Skin of body (tissue), 2 donors: ENCODE results near the gene TMPRSS9. TPM values are rescaled to one million over a fixed set of nuclear protein-coding genes. Genes with fewer than 3 reads are reported as not detected.

Experiments used
- DNase-seq: peaks from one replicate; lab custom pipeline; 2025; lab: John Stamatoyannopoulos, UW
- total RNA-seq: library from RNA; depleted of rRNA; stranded (reverse); fragments of >200 nt; gene quantifications from one replicate; pipeline ENCODE4 v1.2.3, GENCODE V29; 2014

Gene TMPRSS9
- total RNA-seq, result 0.20 TPM

DNA sequence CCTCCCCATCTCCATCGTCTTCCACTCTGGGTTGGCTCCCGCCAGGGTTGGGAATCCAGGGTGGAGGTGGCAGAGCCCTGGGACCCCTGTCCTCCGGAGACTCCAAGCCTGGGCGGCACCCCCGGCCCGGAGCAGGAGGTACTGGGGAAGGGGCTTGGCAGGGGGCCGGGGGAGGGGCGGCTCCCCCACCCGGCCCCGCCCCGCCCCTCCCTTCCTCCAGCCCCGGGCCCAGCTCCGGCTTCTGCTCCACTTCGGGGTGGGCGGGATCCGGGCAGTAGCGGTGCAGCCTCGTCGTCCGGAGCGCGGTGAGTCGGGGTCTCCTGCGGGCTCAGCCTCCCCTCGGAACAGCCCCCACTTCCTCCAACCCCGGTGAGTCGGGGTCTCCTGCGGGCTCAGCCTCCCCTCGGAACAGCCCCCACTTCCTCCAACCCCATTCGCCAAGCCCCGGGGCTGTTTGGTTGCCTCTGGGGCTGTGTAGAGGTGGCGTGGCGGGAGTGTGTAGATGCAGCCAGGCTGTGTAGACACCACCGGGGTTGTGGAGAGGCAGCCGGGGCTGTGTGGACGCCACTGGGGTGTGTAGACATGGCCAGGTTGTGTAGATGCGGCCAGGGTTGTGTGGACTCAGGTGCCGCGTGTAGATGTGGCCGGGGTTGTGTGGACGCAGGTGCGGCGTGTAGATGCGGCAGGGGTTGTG, at the start of gene TMPRSS9:
Gene TMPRSS9 (plus strand): TSS at position 274 of the 694 bp plus-strand sequence. CDS start 29,521 bp downstream, outside the sequence.
- no peak for DNase-seq

DNA sequence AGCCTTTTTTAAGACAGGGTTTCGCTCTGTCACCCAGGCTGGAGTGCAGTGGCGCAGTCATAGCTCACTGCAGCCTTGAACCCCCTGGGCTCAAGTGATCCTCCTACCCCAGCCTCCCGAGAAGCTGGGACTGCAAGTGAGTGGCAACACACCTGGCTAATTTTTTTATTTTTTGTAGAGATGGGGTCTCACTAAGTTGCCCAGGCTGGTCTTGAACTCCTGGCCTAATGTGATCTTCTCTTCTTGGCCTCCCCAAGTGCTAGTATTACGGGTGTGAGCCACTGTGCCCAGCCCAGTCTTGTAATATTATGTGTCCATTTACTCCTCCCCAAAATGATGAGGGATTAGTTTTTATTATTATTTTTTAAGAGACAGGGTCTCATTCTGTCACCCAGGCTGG, 49.0 kb upstream of the TMPRSS9 start:
- no peak for DNase-seq

DNA sequence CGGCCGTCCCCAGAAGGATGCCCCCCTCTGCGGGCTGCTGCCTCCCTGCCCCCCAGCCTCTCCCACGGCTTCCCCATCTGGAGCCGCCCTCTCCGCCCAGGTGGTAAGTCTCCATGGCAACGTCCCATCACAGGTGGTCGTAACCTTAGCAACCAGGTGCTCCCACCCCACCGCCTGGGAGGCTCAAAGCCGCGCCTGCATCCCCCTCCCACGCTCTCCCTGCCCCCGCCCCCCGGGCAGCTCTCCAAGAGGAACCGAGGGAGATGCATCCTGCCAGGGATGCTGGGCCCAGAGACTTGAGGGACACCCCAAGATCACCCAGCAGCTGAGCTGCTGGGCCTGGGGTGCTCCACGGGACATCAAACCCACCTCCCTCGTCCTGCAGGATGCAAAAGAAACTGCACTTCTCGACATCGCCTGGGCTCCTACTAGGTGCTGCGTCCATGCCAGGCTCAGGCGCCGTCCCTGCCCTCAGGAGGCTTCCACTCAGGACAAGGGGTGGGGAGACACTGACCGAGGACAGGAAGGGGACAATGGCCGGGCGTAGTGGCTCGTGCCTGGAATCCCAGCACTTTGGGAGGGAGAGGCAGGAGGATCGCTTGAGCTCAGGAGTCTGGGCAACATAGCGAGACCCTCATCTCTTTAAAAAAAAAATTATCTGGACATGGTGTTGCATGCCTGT, 47.1 kb upstream of the TMPRSS9 start:
- DNase-seq, result no peak

DNA sequence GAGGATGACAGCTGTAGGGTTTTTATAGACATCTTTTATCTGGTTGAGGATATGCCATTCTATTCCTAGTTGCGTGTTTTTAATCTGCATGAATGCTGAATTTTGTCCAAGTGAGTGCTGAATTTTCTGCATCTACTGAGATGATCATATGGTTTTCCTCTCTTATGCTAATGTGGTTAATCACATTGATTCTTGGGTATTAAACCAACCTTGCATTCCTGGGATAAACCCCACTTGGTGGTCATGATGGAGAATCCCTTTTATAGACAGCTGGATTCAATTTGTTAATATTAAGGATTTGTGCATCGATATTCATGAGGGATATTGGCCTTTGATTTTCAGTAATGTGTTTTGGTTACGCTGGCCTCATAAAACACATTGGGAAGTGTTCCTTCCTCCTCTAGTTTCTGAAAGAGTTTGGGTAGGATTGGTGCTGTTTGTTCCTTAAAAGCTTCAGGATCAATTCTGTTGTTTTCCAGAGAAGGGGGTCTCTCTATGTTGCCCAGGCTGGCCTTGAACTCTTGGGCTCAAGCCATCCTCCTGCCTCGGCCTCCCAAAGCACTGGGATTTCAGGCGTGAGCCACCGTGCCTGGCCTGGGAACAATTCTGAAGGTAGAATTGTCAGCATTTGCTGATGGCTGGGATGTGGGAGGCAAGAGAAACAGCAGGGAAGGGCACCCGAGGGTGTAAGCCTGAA, 44.8 kb upstream of the TMPRSS9 start:
- no peak for DNase-seq

DNA sequence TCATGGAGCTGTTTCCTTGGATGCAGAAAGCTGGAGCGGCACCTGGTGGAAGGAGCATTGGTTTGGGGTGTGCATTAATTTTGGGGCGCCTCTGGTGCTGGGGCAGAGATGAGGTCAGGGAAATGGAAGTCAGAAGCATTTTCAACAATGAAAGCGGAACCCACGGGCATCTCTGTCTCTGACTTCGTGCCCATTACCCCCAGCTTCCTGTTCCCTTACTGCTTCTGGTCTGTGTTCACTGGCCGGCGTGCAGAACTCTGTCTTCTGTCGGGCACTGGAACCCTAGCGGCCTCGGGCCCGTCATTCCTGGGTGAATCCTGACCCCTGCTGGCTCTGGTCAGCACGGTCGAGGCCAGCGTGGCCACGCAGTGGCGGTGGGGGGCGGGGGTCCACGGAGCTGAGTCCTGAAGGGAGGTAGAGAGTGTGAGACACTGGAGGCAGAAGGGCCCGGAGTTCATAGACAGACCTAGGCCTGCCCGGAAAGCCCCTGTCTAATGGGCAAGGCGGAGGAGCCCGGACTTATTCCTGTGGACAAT, 44.2 kb upstream of the TMPRSS9 start:
- DNase-seq, result no peak

DNA sequence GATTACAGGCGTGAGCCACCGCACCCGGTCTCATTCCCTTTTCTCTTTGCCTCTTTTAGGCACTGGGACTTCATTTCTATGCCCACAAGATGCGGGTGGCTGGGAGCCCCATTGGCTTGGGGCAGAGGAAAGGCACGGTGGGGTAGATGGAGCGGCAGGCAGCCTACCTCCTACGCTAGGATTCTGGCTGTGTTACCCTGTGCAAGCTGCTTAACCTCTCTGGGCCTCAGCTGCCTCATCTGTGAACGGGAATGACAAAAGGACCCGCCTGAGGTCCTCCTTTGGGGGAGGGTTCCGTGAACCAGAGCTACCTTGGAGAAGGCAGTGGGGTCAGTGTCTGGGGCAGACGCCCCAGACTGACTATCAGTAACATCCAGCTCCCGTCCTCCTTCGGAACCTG, 42.8 kb upstream of the TMPRSS9 start:
- no peak for DNase-seq

DNA sequence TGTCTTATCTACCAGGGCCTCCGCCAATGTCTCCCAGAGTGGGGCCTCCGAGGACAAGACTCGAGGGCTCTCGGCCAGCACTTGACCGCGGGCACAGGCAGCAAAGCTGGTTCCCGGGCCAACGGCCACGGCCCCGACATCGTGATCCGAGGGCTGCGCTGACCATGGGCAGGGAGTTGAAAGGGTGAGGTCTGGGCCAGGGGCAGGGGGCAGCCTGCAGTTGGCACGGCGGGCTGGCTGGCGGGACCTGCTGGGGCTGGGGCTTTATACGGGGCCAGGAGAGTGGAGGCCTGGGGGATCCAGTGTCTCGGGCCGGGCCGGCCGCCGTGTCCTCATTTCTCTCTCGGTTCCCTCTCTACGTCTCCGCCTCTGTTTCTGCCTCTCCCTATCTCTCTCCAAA, 42.3 kb upstream of the TMPRSS9 start:
- DNase-seq, result no peak

DNA sequence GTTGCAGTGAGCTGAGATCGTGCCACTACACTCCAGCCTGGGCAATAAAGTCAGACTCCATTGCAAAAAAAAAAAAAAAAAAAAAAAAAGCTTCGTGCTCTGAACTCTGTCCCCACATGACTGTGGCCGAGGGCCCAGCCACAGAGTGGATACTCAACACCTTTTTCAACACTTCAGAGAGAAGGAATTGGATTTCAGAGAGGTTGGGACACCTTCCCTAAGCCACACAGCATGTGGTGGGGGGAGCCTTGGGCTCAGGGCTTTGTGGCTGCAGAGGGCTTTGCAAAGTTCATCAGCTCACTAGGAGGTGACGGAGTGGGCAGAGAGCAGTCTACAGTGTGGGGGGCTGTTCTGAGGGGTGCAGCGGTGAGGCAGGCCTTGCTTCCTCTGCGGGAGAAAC, 41.1 kb upstream of the TMPRSS9 start:
- no peak for DNase-seq

DNA sequence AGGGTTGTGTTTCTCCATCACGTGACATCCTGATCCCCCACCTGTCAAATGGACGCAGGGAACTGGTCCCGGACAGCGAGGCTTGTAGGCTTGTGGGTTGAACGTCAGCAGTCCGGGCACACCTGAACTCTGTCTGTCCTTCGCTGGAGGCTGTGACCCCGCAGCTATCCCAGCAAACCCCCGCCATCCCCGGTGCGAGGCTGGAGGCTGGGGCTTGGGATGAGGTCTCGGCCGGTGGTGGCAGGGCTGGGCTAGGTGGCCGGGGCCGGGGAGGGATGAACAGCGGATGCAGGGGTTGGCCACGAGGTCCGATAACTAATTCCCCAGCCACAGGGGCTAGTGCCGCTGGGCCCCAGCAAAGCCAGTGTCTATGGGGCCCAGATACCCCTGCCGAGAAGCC, 40.5 kb upstream of the TMPRSS9 start:
- DNase-seq, result no peak

DNA sequence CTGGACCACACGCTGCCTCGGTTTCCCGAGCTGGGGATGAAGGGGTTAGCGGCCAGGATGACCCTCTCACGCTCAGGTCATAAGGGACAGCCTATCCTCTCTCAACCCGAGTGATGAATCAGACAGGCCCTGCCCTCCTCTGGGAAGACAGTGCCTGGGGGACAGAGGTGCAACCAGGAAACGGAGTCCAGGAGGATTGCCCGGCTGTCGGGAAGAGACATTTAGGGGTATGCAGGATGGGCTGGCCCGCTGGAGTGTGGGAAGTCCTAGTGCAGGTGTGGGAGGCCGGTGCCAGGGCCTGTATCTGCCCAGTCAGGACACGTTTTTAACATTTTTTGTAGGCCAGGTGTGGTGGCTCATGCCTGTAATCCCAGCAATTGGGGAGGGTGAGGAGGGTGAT, 40.0 kb upstream of the TMPRSS9 start:
- no peak for DNase-seq

DNA sequence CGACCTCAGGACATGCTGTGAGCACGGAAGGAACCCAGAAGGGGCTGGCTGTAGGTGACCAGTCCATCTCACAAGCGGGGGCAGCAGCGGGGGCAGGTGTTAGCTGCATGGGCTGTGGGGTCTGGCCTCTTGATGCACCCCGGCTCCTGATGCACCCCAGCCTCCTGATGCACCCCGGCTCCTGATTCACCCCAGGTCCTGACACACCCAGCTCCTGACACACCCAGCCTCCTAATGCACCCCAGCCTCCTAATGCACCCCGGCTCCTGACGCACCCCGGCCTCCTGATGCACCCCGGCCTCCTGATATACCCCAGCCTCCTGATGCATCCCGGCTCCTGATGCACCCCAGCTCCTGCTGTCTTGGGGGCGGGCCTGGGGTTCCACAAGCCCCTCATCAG, 39.1 kb upstream of the TMPRSS9 start:
- no peak for DNase-seq

DNA sequence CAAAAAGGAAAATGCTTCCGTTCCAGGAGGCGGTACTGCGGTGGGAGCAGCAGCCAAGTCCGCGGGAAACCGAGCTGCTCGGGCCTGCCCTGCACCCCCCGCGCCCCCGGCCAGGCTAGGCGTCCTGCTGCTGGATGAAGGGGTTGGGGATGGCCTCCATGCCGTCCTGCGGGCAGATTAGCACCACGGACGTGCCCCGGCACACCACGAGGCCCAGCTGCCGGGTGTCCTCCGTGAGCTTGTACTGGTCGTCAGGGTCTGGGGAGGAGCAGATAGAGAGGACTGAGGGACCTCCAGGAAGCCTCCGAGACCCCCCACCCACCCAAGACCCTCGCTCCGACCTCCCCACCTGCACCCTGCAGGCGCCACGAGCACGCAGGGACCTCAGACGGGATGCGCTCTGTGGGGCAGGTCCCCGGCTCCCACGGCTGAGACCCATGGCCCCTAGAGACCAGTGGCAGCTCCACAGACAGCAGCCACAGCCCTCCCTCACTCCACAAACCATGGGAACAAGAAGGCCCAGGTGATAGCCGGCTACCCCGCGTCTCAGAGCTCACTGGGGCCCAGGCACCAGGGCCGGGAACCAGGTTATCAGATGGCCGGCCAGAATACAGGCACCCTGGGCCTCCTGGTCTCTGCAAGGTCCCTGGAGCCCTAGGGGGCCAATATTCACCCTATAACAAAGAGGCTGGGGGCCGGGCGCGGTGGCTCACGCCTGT, 38.3 kb upstream of the TMPRSS9 start:
- no peak for DNase-seq

DNA sequence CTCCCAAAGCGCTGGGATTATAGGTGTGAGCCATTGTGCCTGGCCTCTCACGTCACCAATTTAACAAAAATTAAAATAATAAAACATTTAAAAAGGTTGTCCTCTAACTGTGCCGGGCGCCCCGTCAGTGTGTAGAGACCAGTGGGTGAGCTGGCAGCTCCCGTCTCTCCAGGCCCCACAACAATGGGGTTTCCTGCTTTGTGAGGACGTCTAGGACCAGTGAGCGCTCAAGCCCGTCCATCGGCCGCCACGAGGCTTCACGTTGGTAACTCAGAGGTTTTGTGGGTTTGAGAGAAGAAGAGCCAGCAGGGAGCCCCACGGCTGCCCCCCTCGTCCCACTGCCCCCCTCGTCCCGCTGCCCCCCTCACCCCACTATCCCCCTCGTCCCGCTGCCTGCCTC, 36.4 kb upstream of the TMPRSS9 start:
- DNase-seq, result no peak

DNA sequence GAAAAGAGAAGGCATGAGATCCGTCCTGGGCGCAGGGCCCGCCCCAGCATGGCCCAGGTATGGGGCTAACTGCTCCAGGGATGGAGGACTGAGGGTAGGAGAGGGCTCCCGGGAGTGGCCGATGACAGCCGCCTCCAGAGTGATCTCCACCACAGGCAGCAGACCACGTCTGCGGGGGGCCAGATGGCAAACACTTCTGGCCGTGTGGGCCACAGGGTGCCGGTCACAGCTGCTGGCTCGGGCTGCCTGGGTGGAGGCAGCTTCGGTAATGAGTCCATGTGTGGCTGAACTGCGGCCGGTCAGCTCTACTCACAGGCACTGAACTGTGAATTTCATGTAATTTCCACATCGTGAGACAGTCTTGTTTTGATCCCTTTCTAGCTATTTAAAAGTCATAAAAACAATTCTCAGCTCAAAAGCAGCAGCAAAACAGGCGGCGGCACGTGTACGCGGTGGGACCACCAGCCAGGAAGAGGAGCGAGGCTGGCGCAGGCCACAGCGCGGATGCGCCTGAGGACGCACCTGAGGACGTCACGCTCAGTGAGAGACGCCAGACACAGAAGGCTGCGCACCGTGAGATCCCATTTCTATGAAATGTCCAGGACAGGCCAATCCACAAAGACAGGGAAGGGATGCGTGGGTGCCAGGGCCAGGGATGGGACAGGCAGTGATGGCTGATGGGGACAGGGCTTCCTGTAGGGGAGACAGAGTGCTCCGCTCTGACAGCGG, 35.7 kb upstream of the TMPRSS9 start:
- DNase-seq, result no peak

DNA sequence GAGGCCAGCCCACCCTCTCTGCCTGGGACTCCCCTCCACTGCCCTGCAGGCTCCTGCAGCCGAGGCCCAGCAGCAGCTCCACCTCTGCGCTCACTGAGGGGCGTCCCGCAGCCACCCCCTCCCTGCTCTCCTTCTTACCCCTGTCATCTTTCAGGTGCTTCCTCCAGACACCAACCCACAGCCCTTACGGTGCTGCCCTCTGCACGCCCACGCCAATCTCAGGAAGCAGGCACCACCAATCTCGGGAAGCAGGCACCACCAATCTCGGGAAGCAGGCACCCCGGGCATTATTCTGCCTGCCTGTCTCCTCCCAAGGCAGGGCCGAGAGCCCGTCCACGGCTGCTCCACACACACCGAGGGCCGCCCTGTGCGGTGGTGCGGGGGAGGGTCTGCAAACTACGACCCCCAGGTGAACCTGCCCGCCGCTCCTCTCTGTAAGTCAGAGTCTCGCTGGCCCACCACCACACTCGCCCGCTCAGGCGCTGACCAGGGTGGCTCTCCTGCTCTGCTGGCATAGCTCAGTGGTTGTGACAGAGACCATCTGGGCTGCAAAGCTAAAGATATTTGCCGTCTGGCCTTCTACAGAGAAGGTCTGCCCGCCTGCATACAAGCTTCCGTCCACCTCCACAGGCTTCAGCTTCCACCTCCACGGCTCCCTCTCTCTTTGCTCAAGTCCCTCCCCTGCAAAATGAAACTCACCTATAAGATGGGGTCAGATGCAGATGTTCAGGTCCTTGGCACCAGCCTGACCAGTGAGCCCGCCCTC, 34.6 kb upstream of the TMPRSS9 start:
- no peak for DNase-seq

DNA sequence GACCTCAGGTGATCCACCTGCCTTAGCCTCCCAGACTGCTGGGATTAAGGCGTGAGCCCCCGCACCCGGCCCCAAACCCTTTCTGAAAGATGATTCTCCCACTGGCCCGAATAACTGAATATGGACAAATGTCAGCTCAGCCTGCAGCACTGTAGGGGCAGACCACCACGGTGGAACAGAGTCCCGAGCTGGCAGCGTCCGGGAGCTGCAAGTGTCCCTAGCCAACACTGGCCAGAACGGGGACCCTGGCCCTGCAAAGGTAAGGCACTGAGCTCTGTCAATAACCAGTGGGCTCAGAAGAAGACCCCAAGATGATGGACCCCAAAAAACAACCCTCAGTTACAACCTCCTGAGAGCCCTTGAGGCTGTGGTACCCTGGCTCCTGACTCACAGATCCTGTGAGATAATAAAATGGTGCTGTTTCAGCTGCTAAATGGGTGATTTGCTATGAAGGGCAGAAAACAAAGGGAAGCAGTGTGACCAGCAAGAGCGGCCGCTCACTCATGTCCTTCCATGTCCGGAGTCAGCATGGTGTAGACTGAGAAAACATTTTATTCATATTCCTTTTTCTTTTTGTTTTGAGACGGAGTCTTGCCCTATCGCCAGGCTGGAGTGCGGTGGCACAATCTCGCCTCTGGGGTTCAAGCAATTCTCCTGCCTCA, 33.2 kb upstream of the TMPRSS9 start:
- DNase-seq, result no peak

DNA sequence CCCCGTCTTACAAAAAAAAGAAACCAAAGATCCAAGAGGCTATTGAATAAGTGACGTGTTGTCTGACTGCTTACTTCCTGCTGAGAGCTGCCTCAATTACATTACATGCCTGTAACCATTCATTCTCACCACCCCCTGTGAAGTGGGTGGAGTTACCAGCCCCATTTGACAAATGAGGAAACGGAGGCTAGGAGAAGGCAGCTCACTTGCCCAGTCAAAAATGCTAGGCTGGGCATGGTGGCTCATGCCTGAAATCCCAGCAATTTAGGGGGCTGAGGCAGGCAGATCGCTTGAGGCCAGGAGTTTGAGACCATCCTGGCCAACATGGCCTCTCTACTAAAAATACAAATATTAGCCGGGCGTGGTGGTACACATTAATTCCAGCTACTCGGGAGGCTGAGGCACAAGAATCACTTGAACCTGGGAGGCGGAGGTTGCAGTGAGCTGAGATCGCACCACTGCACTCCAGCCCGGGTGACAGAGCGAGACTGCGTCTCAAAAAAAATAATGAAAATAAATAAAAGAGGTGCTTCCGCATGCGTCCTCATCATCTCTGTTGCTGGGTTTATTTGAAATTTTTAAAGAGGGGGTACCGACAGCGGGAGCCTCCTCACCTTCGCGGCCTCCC, 32.2 kb upstream of the TMPRSS9 start:
- peak; percentile 34 for DNase-seq

DNA sequence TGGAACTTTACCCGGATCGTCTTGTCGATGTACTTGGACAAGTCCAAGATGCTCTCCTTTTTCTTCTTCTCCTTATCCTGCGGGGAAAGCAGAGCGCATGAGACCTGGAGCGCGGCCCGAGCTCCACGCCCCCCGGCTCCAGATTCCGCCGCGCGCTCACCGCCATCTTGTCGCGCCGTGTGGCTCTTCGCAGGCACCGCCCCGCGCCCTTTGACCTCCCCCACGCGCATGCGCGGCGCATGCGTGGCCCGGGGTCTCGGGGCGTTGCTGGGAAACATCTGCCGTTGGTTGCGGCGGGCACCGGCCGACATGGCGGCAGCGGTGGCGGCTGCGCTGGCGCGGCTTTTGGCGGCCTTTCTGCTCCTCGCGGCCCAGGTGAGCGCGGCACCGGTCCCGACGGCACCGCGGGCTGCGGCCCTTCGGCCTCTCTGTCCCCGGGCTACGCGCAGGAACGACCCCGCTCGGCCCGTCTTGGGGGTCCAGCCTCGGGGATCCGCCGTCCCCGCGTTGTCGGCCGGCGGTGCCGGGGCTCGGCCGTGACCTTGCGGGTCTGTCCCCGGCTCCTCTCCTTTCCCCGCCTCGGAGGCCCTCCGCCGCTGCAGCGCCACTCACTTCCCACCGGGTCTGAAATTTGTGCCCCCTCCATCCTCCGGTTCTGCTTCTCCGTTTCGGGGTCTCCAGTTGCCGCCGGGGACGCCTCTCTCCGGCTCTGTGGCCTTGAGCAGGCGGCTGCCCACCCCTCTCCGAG, 31.5 kb upstream of the TMPRSS9 start, which contains the start of the genes LSM7 and SPPL2B:
Gene LSM7 (minus strand): TSS at position 186 of the 748 bp plus-strand sequence. CDS start 20 bp downstream, at position 166.
Gene SPPL2B (plus strand): TSS at position 284 of the 748 bp plus-strand sequence. CDS start 26 bp downstream, at position 310.
- DNase-seq, result peak; percentile 75
